ENCODE measurements around the gene IGSF23. TPM values are rescaled to one million over a fixed set of nuclear protein-coding genes. Genes with fewer than 3 reads are reported as not detected.

The IGSF23 gene
- total and polyA plus RNA-seq, 2 of the 13 experiments (the other 11 are each of a cell fraction or from before 2014, with no cell fraction given) = 2.3 to 8.8 TPM

GRCh38 chr19:44604241-44604640 lies 9.1 kb upstream of the IGSF23 start:
- Histone ChIP-seq H3K4me2 (ENCODE audit: low read depth, low read length) (no peak overlapping the region), H3K27me3 (ENCODE audit: control insufficient read depth in 1 of 2, insufficient read depth in 2 of 2, low read length in 2 of 2) (0 out of 5 replicates have a peak, but pooled peaks cover 0 to 1% of the 10 kb centered on the region in 2 experiments), H3K79me2 (ENCODE audit: insufficient read depth, low read length) (no peaks in the 10 kb centered on the region), H4K20me1 (ENCODE audit: insufficient read depth, low read length) (no peaks in the 10 kb centered on the region), H3K4me3 (replicated peaks in 1 of 3; ENCODE audit: insufficient read depth in 1 of 3, low read depth in 2 of 3, low read length in 3 of 3) (no peak overlapping the region), H3K27ac (ENCODE audit: extremely low read length, insufficient read depth, low read length) (no peak overlapping the region), H2AFZ (ENCODE audit: low read length) (no peak overlapping the region), H3K9ac (ENCODE audit: insufficient read depth, low read depth, low read length) (no peak overlapping the region), H3K36me3 (replicated peaks in 1 of 2; ENCODE audit: control insufficient read depth in 1 of 2, insufficient read depth in 2 of 2, low read length in 2 of 2) (no peaks in the 10 kb centered on the region), H3K4me1 (ENCODE audit: insufficient read depth, low read length) (peaks cover 45% of the 10 kb centered on the region), H3K9me3 (ENCODE audit: low read length) (no peaks in the 10 kb centered on the region)
- 83% methylated on average over 6 of the region's 6 CpGs for WGBS (ENCODE audit: low lambda C conversion rate)
- CTCF ChIA-PET (ENCODE audit: low intra/inter-chr PET ratio, low total read pairs) = no interaction called here
- POLR2A ChIA-PET = interaction anchor here (1.3 to 1.9 kb wide), 2 partner anchors 9 to 13 kb away, joined by 4 to 5 read pairs; partner anchors contain the start of gene IGSF23
- DNase-seq (ENCODE audit: low spot score) (no peak), ATAC-seq (no peak), FAIRE-seq (no peak)
- no TSS peak for BruUV-seq (replicated peaks)
- in situ Hi-C loops (cut with HindIII; ENCODE audit: extremely low pct_ligation_motif_present, low pct_unique_long_range_greater_than_20kb) (no loop called here), intact Hi-C loops (cut with micrococcal nuclease; ENCODE audit: unreplicated experiment) (no loop called here)
- TF ChIP-seq FOXO1 (CRISPR knock-in tag; IDR thresholded peaks at IDR 0.05) (no peak), NFE2L1 (CRISPR knock-in tag; IDR thresholded peaks at IDR 0.05; ENCODE audit: borderline replicate concordance) (no peak), ZC3H13 (CRISPR knock-in tag; IDR thresholded peaks at IDR 0.05) (no peak), FOXJ3 (CRISPR knock-in tag; IDR thresholded peaks at IDR 0.05; ENCODE audit: borderline replicate concordance) (no peak), SNAPC5 (CRISPR knock-in tag; IDR thresholded peaks at IDR 0.05; ENCODE audit: borderline replicate concordance) (no peak), ZBTB34 (CRISPR knock-in tag; IDR thresholded peaks at IDR 0.05) (no peak), ZNF646 (CRISPR knock-in tag; IDR thresholded peaks at IDR 0.05) (no peak), ZNF468 (CRISPR knock-in tag; IDR thresholded peaks at IDR 0.05) (no peak), DNMT1 (CRISPR knock-in tag; IDR thresholded peaks at IDR 0.05) (no peak)
- TF ChIP-seq, protein P1, sequence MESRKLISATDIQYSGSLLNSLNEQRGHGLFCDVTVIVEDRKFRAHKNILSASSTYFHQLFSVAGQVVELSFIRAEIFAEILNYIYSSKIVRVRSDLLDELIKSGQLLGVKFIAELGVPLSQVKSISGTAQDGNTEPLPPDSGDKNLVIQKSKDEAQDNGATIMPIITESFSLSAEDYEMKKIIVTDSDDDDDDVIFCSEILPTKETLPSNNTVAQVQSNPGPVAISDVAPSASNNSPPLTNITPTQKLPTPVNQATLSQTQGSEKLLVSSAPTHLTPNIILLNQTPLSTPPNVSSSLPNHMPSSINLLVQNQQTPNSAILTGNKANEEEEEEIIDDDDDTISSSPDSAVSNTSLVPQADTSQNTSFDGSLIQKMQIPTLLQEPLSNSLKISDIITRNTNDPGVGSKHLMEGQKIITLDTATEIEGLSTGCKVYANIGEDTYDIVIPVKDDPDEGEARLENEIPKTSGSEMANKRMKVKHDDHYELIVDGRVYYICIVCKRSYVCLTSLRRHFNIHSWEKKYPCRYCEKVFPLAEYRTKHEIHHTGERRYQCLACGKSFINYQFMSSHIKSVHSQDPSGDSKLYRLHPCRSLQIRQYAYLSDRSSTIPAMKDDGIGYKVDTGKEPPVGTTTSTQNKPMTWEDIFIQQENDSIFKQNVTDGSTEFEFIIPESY (CRISPR knock-in tag; IDR thresholded peaks at IDR 0.05) = no peak
- TF ChIP-seq, protein P2, sequence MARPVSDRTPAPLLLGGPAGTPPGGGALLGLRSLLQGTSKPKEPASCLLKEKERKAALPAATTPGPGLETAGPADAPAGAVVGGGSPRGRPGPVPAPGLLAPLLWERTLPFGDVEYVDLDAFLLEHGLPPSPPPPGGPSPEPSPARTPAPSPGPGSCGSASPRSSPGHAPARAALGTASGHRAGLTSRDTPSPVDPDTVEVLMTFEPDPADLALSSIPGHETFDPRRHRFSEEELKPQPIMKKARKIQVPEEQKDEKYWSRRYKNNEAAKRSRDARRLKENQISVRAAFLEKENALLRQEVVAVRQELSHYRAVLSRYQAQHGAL (CRISPR knock-in tag; IDR thresholded peaks at IDR 0.05; ENCODE audit: not compliant biosample characterization) = no peak
